DND-41 (cell line): ENCODE data around the gene DNAAF5.

ENCODE experiments used
- ATAC-seq: fragments of 200-7000 bp; cut with Tn5 transposase; 3 replicates; pipeline ENCODE4 v1.9.1; 2021; ENCODE audit warnings: low read depth; ENCODE audit not compliant: insufficient read depth
- DNase-seq: peaks from one replicate; pipeline ENCODE4 v3.0.0-alpha.2; 2020
- H2AFZ ChIP-seq: 2 replicates; pipeline ENCODE4 v1.6.0; 2012; ENCODE audit warnings: low read depth, low read length
- H3K27ac ChIP-seq: 2 replicates; pipeline ENCODE4 v1.5.1; 2012; ENCODE audit warnings: low read length, inconsistent platforms
- H3K27me3 ChIP-seq: fragments of 200-600 bp; sonication (generic); 2 replicates; pipeline ENCODE4 v1.6.0; 2012; ENCODE audit warnings: low read length, mild to moderate bottlenecking, inconsistent platforms; ENCODE audit not compliant: insufficient read depth, poor library complexity
- H3K36me3 ChIP-seq: 2 replicates; pipeline ENCODE4 v1.5.1; 2012; ENCODE audit warnings: low read length, inconsistent platforms; ENCODE audit not compliant: insufficient read depth
- H3K4me1 ChIP-seq: 2 replicates; pipeline ENCODE4 v1.5.1; 2012; ENCODE audit warnings: mild to moderate bottlenecking, low read length; ENCODE audit not compliant: insufficient read depth
- H3K4me2 ChIP-seq: 2 replicates; pipeline ENCODE4 v1.6.0; 2012; ENCODE audit warnings: mild to moderate bottlenecking, moderate library complexity, low read length, inconsistent platforms; ENCODE audit not compliant: insufficient read depth
- H3K4me3 ChIP-seq, 2 experiments: fragments of 200-600 bp in 1 of 2; shearing (Covaris generic) in 1 of 2; 2 replicates each; pipeline ENCODE4 v1.5.1; 2012 to 2016; ENCODE audit warnings: inconsistent platforms in 2 of 2, low read length in 2 of 2, mild to moderate bottlenecking in 2 of 2, low read depth in 1 of 2, moderate library complexity in 1 of 2
- H3K79me2 ChIP-seq: 2 replicates; pipeline ENCODE4 v1.6.0; 2012; ENCODE audit warnings: low read length, inconsistent platforms; ENCODE audit not compliant: insufficient read depth
- H3K9ac ChIP-seq: 2 replicates; pipeline ENCODE4 v1.6.0; 2012; ENCODE audit warnings: low read depth, mild to moderate bottlenecking, inconsistent platforms, low read length, moderate library complexity
- H3K9me3 ChIP-seq: 2 replicates; pipeline ENCODE4 v1.5.1; 2012; ENCODE audit warnings: low read length, moderate library complexity, mild to moderate bottlenecking, inconsistent platforms; ENCODE audit not compliant: insufficient read depth, severe bottlenecking
- H4K20me1 ChIP-seq: 2 replicates; pipeline ENCODE4 v1.6.0; 2012; ENCODE audit warnings: low read length; ENCODE audit not compliant: insufficient read depth
- CTCF ChIP-seq: IDR thresholded peaks from 2 replicates; pipeline ENCODE4 v1.5.1; 2012; ENCODE audit warnings: borderline replicate concordance, low read length, moderate library complexity, mild to moderate bottlenecking; ENCODE audit not compliant: poor library complexity, severe bottlenecking; ENCODE audit errors: extremely low read depth
- EZH2 ChIP-seq: IDR thresholded peaks from 3 replicates; pipeline ENCODE4 v1.6.1; 2012; ENCODE audit warnings: borderline replicate concordance, low read depth, mild to moderate bottlenecking, moderate library complexity, low read length, inconsistent platforms; ENCODE audit not compliant: severe bottlenecking

Gene DNAAF5

DNA sequence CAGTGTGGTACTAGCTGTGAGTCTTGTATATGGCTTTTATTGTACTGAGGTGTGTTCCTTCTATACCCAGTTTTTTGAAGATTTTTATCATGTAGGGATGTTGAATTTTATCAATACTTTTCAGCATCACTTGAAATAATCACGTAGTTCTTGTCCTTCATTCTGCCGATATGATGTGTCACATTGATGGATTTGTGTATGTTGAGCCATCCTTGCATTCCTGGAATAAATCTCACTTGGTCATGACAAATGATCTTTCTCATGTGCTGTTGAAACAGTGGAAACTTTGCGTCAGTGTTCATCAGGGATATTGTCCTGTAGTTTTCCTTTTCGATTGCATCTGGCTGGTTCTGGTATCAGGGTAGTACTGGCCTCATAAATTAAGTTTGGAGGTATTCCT lies 7.7 kb downstream of the DNAAF5 start:
- H4K20me1 ChIP-seq: peaks cover 47% of the 10 kb centered on the region
- H3K79me2 ChIP-seq: peaks cover 94% of the 10 kb centered on the region
- H3K4me1 ChIP-seq: peaks cover 4% of the 10 kb centered on the region; the same call in 1 of the 2 replicates
- H2AFZ ChIP-seq: no peak overlapping the region
- no peak overlapping the region for H3K9ac ChIP-seq
- H3K4me3 ChIP-seq: no peak overlapping the region
- no peak overlapping the region for H3K27ac ChIP-seq
- H3K9me3 ChIP-seq: peaks cover 11% of the 10 kb centered on the region
- ATAC-seq (no peak), DNase-seq (no peak)
- no peak overlapping the region for H3K4me2 ChIP-seq
- TF ChIP-seq EZH2: no peak
- no peak for TF ChIP-seq CTCF
- peaks cover 79% of the 10 kb centered on the region for H3K36me3 ChIP-seq
- H3K27me3 ChIP-seq: no peaks in the 10 kb centered on the region

DNA sequence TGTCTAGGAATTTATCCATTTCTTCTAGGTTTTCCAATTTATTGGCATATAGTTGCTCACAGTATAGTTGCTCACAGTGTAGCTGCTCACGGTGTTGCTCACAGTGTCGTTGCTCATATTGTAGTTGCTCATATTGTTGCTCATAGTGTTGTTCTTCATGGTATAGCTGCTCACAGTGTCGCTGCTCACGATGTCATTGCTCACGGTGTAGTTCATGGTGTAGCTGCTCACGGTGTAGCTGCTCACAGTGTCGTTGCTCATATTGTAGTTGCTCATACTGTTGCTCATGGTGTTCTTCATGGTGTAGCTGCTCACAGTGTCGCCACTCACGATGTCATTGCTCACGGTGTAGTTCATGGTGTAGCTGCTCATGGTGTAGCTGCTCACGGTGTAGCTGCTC lies 8.3 kb downstream of the DNAAF5 start:
- H3K4me2 ChIP-seq: peak overlapping the region; percentile 27; the same call in 1 of the 2 replicates
- no peak overlapping the region for H3K27ac ChIP-seq
- DNase-seq (no peak), ATAC-seq (no peak)
- no peak overlapping the region for H3K9ac ChIP-seq
- H4K20me1 ChIP-seq: peaks cover 47% of the 10 kb centered on the region; the same call in 1 of the 2 replicates
- peaks cover 11% of the 10 kb centered on the region for H3K9me3 ChIP-seq
- H3K79me2 ChIP-seq: peaks cover 94% of the 10 kb centered on the region
- no peak overlapping the region for H2AFZ ChIP-seq
- H3K4me1 ChIP-seq: no peaks in the 10 kb centered on the region
- peaks cover 79% of the 10 kb centered on the region for H3K36me3 ChIP-seq
- no peak overlapping the region for H3K4me3 ChIP-seq
- H3K27me3 ChIP-seq: no peaks in the 10 kb centered on the region
- TF ChIP-seq CTCF: no peak
- TF ChIP-seq EZH2: no peak

- ATAC-seq: no peak
- peaks cover 38% of the 10 kb centered on the region; the same call in 1 of the 2 replicates for H4K20me1 ChIP-seq
- H3K4me3 ChIP-seq: no peak overlapping the region
- TF ChIP-seq CTCF (no peak), EZH2 (no peak)
- peaks cover 11% of the 10 kb centered on the region for H3K9me3 ChIP-seq
- H3K27ac ChIP-seq: no peak overlapping the region
- H3K4me2 ChIP-seq: no peak overlapping the region
- peaks cover 76% of the 10 kb centered on the region for H3K36me3 ChIP-seq
- no peak overlapping the region for H3K9ac ChIP-seq
- no peak overlapping the region for H2AFZ ChIP-seq
- H3K4me1 ChIP-seq: no peaks in the 10 kb centered on the region
- H3K27me3 ChIP-seq: no peaks in the 10 kb centered on the region
- peaks cover 70% of the 10 kb centered on the region for H3K79me2 ChIP-seq
- DNase-seq: no peak
Observed at GRCh38 chr7:738241-738640, 11.7 kb downstream of the DNAAF5 start.
